BJ (cell line): ENCODE measurements around the gene EHHADH. TPM values are rescaled to one million over a fixed set of nuclear protein-coding genes. Genes with fewer than 3 reads are reported as not detected.

Experiments
- CTCF ChIA-PET: fragments of 350-600 bp; formaldehyde crosslinking; extraction: SDS; loops from one replicate; lab custom pipeline; 2021; ENCODE audit warnings: antibody characterized with exemption, inconsistent platforms; lab: Yijun Ruan, JAX
- POLR2A ChIA-PET: fragments of 300-600 bp; sonication (Branson Sonifier 250); formaldehyde crosslinking; extraction: SDS; loops from one replicate; lab custom pipeline; 2021; ENCODE audit warnings: antibody characterized with exemption; lab: Charles Lee
- DNase-seq: peaks from one replicate; pipeline ENCODE4 v3.0.0-alpha.2; 2011; ENCODE audit warnings: low read depth
- H3K27me3 ChIP-seq: 2 replicates; pipeline ENCODE4 v1.6.0; 2011; ENCODE audit warnings: low read length; ENCODE audit not compliant: control insufficient read depth, insufficient read depth
- H3K36me3 ChIP-seq: 2 replicates; pipeline ENCODE4 v1.5.1; 2011; ENCODE audit warnings: low read length; ENCODE audit not compliant: control insufficient read depth, insufficient read depth
- H3K4me3 ChIP-seq: 2 replicates; pipeline ENCODE4 v1.5.1; 2011; ENCODE audit warnings: low read depth, mild to moderate bottlenecking, control low read depth, low read length
- CTCF ChIP-seq: IDR thresholded peaks from 2 replicates; pipeline ENCODE4 v1.5.1; 2011; ENCODE audit warnings: low read depth, mild to moderate bottlenecking, control low read depth, inconsistent platforms, low read length, moderate library complexity; ENCODE audit not compliant: insufficient read depth
- polyA plus RNA-seq: library from polyadenylated mRNA; depleted of rRNA; stranded (reverse); fragments of >200 nt; gene quantifications from 2 replicates; pipeline ENCODE4 v1.2.3, GENCODE V29; 2011; rRNA removed
- small RNA-seq: library from RNA; depleted of rRNA; stranded (forward); fragments of <200 nt; gene quantifications from one replicate; pipeline ENCODE3, GENCODE V24; 2012; ENCODE audit warnings: low replicate concordance, low read depth; ENCODE audit not compliant: insufficient read length

The EHHADH gene
- polyA plus RNA-seq, 1 experiment, result 5.2 TPM

DNA sequence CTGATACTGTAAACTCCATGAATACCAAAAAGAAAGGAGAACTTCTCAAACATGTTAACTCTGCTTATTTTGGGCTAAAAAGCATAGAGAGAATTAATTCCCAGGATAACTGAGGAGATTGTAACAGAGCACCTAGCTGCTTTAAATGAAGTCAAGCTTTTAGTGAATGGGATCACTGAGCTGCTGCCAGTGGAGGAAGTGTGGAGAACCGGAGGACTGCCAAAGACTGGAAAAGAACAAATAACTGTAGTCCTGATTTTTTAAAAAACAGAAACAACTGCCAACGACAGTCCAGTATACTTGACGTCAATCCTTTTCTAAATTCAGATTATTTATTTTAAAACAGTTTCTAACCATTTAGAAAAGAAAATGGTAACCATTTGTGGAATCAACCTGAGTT, 104.3 kb downstream of the EHHADH start:
- Histone ChIP-seq H3K4me3 (no peak overlapping the region), H3K27me3 (peaks cover 5% of the 10 kb centered on the region; the same call in 1 of the 2 replicates), H3K36me3 (no peaks in the 10 kb centered on the region)
- TF ChIP-seq CTCF, result no peak
- CTCF ChIA-PET, result interaction anchor here (0.6 to 1.1 kb wide), 2 partner anchors 13 to 64 kb away, joined by 3 read pairs; no protein-coding TSS in a partner anchor
- no peak for DNase-seq
- POLR2A ChIA-PET, result no interaction called here

DNA sequence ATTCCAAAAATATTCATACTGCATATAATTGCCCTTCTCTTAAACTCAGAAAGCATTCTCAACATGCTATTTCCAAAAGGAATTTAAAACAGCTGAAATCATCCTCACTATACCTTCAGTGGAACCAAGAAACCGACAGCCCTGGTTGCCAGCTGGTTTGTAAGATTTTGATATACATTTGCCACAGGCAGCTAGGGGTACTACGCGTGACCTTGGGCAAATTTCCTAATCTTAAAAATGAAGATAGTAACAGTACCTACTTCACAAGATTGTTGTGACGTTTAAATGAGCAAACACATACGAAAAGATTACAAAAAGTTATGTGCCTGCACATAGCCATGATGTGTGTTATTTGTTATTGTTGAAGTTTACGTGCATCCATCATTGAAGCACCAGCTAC, 108.3 kb downstream of the EHHADH start:
- TF ChIP-seq CTCF, result no peak
- Histone ChIP-seq H3K27me3 (no peaks in the 10 kb centered on the region), H3K4me3 (no peak overlapping the region), H3K36me3 (no peaks in the 10 kb centered on the region)
- no peak for DNase-seq
- ChIA-PET POLR2A (no interaction called here), CTCF (interaction anchor here (0.7 kb wide), 1 partner anchor 113 kb away, joined by 3 read pairs; no protein-coding TSS in a partner anchor)

DNA sequence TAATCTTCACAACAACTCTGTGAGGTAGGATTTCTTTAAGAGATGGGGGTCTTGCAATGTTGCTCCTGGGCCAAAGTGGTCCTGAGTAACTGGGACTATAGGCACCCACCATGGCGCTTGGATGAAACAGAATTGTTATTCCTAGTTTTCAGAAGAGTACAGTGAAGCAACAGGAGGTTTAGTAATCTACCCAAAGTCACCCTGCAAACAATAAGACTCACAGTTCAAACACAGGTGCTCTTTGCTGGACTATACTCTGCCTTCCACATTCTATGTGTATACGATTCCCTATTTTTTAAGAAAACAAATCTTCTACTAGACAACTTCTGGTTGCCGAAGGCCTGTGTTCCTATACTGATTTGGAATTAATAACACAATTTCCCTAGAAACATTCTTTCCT, 109.1 kb downstream of the EHHADH start:
- CTCF ChIA-PET, result interaction anchor here (0.6 kb wide), 1 partner anchor 167 kb away, joined by 3 read pairs; no protein-coding TSS in a partner anchor
- DNase-seq, result no peak
- POLR2A ChIA-PET, result no interaction called here
- no peaks in the 10 kb centered on the region for H3K27me3 ChIP-seq
- no peak overlapping the region for H3K4me3 ChIP-seq
- H3K36me3 ChIP-seq, result no peaks in the 10 kb centered on the region
- TF ChIP-seq CTCF, result no peak

Small RNAs within 50 kb of the gene (small RNA-seq; reads per million reads assigned to genes)
- gene MIR5588, result not detected

Other genes starting within 250 kb of the EHHADH start
- gene C3orf70, start 101.0 kb downstream of the EHHADH start, polyA plus RNA-seq, result 3.3 and 3.9 TPM in 2 replicates
- 8.9 and 16.1 TPM in 2 replicates for gene MAP3K13, start 109.1 kb upstream of the EHHADH start, polyA plus RNA-seq
- gene TMEM41A, start 245.0 kb upstream of the EHHADH start, polyA plus RNA-seq, result 13.8 and 18.9 TPM in 2 replicates